C4-2B (cell line): ENCODE measurements around the gene MCM3AP.

Source experiments
- CTCF ChIP-seq: fragments of 450-650 bp; conservative IDR thresholded peaks from 2 replicates; pipeline ENCODE4 v1.5.1; 2017; ENCODE audit warnings: mild to moderate bottlenecking
- ZFX ChIP-seq: fragments of 450-650 bp; IDR thresholded peaks from 2 replicates; pipeline ENCODE4 v1.6.1; 2017

- no peak for TF ChIP-seq CTCF
- no peak for TF ChIP-seq ZFX
Observed at GRCh38 chr21:46187261-46187660, 98.2 kb downstream of the MCM3AP start.
